GM12864 (cell line): ENCODE results near the gene HEPN1.

ENCODE experiments used
- DNase-seq: peaks from one replicate; pipeline ENCODE4 v3.0.0-alpha.2; 2011; ENCODE audit warnings: low read depth
- H3K4me3 ChIP-seq: 2 replicates; pipeline ENCODE4 v1.5.1; 2011; ENCODE audit warnings: mild to moderate bottlenecking, low read depth, low read length, control low read depth
- TF ChIP-seq, protein P1 (sequence below): IDR thresholded peaks from 2 replicates; pipeline ENCODE4 v1.5.1; 2011; ENCODE audit warnings: low read depth, mild to moderate bottlenecking, moderate library complexity, low read length, control low read depth, inconsistent platforms; ENCODE audit errors: missing control alignments

The HEPN1 gene

DNA sequence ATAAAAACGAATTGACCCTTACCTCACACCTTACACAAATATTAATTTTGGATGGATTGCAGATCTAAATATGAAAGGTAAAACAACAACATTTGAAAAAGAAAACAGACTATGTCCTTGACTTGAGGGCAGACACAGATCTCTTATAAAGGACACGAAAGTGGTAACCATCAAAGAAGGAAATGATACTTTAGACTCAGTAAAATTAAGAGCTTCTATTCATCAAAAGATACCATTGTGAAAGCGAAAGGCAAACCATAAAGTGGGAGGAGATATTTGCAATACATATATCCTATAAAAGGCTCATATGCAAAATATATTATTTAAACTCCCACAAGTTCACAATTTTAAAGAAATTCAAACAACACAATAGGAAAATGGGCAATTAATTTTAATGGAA, 11.7 kb downstream of the HEPN1 start:
- no peak for DNase-seq
- TF ChIP-seq, protein P1, sequence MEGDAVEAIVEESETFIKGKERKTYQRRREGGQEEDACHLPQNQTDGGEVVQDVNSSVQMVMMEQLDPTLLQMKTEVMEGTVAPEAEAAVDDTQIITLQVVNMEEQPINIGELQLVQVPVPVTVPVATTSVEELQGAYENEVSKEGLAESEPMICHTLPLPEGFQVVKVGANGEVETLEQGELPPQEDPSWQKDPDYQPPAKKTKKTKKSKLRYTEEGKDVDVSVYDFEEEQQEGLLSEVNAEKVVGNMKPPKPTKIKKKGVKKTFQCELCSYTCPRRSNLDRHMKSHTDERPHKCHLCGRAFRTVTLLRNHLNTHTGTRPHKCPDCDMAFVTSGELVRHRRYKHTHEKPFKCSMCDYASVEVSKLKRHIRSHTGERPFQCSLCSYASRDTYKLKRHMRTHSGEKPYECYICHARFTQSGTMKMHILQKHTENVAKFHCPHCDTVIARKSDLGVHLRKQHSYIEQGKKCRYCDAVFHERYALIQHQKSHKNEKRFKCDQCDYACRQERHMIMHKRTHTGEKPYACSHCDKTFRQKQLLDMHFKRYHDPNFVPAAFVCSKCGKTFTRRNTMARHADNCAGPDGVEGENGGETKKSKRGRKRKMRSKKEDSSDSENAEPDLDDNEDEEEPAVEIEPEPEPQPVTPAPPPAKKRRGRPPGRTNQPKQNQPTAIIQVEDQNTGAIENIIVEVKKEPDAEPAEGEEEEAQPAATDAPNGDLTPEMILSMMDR, result no peak
- no peak overlapping the region for H3K4me3 ChIP-seq

DNA sequence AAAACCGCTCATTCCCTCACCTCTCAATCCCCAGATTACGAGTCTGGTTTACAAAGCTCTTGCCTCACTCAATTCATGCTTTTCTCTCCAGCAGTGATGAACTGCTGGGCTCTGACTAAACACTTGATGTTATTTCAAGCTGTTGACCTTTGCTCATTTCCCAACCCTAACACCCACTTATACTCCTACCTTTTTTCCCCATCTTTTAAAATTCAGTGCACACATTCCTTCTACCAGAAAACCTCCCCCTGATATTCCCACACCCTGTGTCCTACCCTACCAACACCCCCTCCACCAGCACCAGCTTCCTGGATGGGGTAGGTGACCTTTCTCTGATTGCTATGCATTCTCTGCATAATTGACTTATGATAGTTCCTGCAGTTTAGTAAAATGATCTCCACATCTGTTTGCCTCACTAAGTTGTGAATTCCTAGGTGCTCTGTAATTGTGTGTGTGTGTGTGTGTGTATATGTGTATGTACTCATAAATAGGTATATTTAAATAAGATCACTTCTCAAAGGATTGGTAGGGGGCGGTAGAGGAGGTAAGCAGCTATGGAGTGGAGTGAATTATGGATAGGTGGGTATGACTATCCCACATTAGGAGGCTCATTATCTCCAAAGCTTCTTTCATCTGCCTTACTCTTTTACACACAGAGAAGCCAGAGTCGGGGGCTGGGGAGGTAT, 16.0 kb downstream of the HEPN1 start:
- TF ChIP-seq, protein P1, result peak; percentile 3
- no peak for DNase-seq
- H3K4me3 ChIP-seq, result no peak overlapping the region

DNA sequence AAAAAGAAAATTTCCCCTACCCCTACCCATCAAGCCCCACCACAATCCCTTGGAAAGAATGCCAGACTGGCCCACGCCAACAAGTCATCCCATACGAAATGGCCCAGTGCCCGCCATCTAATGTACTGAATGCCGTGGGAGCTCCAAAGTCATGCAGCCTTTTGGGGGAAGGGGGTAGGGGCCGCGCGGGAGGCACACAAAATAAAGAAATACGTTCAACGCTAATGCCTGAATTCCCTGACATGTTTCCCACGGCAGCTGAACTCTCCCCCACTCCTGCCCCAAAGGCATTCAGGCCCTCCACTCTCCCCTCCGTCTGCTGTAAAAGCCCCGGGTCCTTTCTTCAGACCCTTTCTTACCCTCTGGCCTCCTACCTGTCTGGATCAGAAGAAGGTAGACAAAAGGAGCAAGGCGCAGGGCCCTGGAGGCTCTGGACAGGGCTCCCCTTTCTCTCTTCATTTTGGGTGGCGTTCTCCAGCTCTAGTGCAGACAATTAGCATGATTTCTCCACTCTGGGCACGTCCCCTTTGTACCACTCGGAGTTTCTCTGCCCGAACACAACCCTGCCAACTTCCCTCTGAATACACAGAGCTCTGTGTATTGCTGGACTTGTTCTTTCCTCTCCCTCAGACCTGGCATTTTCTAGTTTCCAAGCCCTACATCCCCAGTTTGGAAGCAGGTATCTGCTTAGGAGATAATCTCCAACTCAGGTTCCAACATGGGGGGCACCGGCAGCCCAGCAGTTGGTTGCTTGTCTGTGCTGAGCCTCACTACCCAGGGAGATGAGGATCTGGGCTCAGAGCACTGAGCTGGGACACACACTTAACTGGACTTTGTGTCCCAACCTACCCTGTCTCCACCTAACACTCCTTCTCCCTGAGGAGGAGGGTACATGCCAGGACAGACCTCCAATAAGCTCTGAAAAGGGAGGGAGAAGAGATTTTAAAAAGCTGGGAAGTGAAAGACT, 16.8 kb downstream of the HEPN1 start, which contains the start of gene HEPACAM:
TSS of gene HEPACAM (minus strand) at position 500 of the 967 bp plus-strand sequence. CDS start at position 459, 41 bp downstream.
- TF ChIP-seq, protein P1, result no peak
- H3K4me3 ChIP-seq, result no peak within 1 kb of the TSS
- no peak for DNase-seq

DNA sequence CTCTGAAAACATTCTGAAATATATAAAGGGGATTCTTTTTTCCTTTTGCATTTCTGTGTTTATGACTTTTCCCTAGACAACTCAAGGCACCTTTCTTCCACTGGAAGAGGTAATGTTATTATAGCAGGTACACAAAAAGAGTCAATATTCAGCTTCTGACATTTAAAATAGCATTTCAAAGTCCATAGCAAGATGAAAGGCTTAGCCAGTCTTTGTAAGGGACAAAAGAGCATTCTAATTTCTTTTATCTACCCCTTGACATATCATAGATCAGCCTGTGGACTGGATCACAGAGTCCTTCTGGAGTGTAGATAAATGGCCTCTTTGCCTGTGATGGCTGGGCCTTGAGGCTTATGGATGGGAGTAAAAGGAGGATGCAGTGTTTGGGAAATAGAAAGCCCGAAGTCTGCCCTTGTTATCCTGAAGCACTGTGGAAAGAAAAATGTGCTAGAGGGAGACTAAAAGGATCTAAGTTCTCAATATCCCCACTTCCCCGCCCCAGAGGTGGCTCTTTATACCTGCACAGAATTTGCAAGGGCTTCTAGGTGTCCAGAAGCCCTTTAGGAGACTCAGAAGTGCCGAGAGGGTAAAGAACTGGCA, 18.4 kb downstream of the HEPN1 start:
- no peak overlapping the region for H3K4me3 ChIP-seq
- TF ChIP-seq, protein P1, result no peak
- DNase-seq, result no peak

DNA sequence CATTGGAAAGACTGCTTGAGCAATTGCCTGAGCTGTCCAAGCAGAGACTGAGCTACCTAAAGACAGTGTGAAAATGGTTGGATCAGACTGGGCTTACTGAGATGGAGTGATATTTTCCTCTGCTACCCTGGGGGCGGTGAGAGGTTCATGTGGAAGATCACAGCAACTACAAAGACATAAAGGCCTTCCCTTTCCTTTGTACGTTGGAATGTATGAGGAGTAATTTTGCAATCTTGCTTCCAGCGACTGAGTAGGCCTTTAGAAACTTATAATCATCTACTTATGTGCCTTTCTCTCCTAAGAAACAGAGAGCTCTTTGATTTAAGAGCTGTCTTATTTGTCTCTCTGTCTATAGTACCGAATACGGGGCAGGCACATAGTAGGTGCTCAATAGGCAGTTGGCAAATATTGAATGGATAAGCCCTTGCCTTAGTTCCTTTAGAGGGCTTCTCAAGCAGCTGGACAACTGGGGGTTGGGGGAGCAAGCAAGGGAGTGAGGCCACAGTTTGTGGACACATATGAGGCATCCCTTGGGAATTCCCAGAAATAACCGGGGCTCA, 19.2 kb downstream of the HEPN1 start:
- TF ChIP-seq, protein P1, result no peak
- no peak overlapping the region for H3K4me3 ChIP-seq
- DNase-seq, result no peak

DNA sequence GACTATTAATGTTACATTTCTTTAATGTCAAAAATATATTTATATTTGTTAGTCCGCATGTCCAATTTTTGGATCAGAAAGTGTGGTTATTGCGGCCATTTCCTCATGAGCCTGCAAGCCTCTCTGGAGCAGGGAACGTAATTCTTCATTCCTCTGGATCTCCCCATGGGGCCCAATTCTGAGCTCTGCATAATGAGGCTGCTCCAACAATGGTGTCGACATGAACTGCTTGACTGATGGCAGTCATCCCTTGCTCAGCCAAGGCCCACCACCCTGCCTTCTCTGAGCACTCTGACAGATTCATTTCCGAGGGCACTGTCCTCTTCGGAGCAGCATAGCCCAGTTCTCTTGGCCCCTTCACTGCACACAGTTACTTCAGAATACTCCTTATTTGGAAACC, 19.9 kb downstream of the HEPN1 start:
- no peak overlapping the region for H3K4me3 ChIP-seq

More for the DNA sequence above, 19.9 kb downstream of the HEPN1 start:
- TF ChIP-seq, protein P1, result no peak
- DNase-seq, result no peak
